NCI-H2081 treated with DMSO at 0.1 percent for 48 hours (cell line): ENCODE results near the gene BRD1.
"Not testable (repeated sequence)": the region's sequence is repeated elsewhere in the genome, so short reads cannot be mapped to it uniquely, and the experiment has no call there.

ENCODE experiments used
- DNase-seq: peaks from one replicate; lab custom pipeline; 2025; lab: John Stamatoyannopoulos, UW

Gene BRD1

DNA sequence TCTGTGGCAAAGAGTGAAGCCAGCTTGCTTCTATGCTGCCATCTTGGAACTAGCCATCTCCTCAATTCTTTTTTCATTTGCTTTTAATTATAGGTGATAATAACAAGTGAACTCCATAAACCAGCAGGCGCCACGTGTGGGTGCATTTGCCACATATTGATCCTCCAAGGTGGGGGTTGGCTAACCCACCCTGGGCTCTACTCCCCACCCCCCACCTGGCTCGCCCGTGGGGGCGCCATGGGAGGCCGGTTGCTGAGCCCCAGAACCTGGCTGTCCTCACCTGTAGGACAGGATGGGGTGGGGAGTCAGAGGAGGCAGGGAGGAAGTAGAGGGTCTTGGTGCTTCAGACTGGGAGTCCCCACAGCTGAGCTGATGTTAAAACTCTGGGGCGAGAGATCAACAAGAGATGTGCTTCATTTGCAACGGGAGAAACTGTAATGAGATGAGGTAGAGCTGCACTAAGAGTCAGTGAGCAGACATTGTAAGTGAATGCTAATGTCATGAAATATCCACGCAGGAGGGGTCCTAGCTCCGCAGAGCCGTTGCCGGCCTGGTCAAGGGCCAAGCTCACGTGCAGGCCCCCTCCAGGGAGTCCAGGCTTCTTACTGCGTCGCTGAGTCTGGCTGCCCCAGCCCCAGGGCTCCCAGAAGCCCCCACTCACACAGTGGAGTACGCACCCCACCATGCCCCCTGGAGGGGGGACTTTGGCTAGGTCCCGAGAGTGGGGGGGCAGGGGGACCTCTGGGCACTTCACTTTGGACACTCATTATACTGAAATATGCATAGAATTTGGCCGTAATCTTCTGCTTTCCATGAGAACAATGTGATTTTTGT is 59.4 kb downstream of the BRD1 start:
- DNase-seq, result no peak

DNA sequence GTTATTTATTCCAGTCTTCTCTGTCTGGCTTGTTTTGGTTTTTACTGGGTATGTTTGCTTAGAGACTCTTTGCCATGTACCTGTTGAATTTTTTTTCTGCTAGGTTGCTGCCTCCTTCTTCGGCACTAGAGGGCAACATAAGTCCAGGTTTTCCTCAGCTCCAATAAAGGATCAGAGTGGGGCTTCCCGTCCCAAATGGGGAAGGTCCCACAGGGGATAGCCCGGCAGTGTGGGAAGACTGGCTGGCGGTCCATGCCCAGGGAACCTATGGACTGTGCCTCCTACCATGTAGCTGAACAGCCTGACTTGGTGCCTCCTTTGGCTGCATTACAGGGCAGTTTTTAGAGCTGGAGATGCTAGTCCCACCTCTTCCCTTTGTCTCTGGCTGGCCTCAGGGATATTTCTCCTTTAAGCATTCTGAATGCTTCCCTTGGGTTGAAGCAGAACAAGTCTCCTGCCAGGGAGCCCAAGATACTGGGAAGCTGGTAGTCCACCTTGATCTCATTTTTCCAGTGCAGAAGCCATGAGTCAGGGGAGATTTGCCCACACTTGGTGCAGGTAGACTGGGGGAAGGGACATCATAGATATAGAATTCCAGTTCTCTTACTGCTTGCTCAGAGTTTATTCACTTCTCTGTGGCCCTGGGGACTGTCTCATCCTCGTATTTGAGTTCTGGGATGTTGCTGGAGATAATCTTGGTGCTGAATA is 60.2 kb downstream of the BRD1 start:
- no peak for DNase-seq

DNA sequence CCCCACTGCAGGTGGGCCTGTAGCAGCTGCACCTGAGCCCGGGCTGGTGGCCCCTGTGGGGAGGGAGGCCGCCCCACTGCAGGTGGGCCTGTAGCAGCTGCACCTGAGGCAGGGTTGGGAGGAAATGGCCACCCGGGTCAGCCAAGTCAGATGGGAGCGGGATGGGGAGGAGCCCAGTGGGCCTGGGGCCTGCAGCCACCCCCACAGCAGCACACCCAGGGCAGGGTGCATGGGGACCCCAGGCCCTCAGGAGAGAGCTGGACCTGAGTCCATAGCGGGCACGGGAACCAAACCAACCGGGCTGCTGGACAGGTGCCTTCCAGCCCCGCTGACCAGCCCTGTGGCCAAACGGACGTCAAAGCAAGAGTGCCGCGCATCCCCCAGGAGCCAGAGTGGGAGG is 61.7 kb downstream of the BRD1 start:
- no peak for DNase-seq

DNA sequence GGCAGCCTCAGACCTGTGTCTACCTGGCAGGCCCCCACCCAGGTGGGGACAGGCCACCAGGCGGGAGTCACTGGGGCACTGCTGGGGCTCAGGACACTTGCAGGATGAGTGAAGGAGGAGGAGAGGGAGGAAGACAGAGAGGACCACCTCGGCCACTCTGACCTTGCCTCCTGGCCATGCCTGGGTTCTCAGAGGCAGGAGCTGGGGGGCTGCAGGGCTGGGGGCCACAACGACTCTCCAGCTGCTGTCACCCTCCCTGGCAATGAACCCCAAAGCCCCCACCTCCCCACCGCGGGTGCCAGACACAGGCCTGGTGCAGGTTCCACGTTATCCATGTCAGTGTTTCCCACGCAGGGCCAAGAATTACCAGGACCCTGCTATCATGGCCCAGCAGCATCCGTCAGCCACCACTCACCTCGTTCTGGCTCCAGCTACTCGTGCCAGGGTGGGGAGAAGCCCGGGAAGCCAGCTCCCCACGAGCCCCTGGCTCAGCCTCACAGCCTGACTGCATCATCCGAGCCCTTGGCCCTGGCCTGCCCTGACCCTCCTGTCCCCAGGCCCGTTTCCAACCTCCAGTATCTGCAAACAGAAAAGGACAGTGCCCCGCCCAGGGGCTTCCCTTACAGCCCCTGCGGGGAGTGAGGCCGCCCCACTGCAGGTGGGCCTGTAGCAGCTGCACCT is 62.4 kb downstream of the BRD1 start:
- DNase-seq, result no peak

DNA sequence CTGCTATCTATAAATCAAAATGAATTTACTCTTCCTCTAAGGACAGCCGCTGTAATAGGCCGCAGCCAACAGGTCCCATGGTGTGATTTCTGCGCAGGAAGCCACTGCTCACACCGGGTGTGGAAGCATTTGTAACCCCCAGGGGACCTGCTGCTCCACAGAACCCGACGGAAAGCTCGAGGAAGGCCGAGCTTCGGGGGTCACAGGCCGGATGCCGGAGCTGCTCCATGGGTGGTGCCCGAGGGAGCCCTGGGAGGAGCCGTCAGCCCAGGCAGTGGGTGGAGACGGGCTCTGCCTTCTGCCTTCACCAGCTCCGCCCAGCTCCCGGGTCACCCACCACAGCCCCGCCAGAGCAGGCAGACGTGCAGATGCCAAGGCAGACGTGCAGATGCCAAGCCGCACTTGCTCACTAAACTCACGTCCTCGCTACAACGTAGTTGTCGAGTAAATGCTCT is 63.5 kb downstream of the BRD1 start:
- DNase-seq, result no peak

DNA sequence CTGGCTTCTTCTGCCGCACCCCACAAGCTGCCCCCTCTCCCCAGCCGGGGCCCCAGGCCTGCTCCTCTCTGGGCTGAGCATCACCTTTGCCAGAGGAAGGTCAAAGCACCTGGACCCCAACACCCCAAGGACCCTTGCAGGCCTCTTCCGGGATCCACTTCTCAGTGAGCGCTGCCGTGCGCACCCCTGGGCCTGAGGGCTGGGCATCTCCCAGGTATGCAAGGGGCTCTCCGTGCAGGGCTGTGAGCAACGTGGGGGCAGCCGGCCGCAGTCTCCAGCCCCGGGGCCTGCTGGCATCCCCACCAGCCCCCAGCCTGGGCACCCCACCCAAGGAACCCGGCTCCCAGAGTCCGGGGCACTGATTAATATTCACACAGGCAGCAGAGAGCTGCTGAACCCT is 64.0 kb downstream of the BRD1 start:
- no peak for DNase-seq

DNA sequence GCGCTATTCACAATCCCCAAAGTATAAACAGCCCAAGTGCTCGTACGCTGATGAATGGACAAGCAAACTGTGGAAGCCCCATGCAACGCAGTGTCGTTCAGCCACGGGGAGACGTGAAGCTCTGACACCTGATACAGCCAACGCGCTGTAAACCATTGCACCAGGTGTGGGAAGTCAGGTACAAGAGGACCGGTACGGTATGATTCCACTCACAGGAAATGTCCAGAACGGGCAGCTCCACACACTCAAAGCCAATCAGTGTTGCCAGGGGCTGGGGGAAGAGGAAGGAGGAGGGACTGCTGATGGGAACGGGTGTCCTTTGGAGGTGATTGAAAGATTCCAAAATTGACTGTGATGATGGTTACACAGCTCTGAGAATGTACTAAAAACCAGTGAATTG is 64.5 kb downstream of the BRD1 start:
- no peak for DNase-seq

DNA sequence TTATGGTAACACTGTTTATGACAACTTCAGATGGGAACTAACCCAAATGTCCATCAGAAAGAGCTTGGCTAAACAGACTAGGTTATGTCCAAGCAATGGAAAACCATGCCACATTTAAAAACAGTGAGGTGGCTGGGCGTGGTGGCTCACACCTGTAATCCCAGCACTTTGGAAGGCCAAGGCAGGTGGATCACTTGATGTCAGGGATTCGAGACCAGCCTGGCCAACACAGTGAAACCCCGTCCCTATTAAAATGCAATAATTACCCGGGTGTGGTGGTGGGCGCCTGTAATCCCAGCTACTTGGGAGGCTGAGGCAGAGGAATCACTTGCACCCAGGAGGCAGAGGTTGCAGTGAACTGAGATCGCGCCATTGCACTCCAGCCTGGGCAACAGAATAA is 65.1 kb downstream of the BRD1 start:
- not testable (repeated sequence) for DNase-seq

DNA sequence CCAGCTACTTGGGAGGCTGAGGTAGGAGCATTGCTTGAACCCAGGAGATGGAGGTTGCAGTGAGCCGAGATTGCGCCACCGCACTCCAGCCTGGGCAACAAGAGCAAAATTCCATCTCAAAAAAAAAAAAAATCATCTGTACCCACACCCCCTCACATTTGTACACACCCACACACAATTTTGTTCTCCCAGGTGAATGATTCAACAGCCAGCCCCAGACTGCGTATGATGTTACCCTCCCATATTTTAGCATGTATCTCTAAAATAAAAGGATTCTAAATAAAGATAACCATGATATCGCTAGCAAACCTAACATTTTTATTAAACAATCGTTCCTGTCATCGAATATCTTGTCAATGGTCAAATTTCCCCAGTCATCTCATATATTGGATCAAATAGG is 65.8 kb downstream of the BRD1 start:
- DNase-seq, result no peak

DNA sequence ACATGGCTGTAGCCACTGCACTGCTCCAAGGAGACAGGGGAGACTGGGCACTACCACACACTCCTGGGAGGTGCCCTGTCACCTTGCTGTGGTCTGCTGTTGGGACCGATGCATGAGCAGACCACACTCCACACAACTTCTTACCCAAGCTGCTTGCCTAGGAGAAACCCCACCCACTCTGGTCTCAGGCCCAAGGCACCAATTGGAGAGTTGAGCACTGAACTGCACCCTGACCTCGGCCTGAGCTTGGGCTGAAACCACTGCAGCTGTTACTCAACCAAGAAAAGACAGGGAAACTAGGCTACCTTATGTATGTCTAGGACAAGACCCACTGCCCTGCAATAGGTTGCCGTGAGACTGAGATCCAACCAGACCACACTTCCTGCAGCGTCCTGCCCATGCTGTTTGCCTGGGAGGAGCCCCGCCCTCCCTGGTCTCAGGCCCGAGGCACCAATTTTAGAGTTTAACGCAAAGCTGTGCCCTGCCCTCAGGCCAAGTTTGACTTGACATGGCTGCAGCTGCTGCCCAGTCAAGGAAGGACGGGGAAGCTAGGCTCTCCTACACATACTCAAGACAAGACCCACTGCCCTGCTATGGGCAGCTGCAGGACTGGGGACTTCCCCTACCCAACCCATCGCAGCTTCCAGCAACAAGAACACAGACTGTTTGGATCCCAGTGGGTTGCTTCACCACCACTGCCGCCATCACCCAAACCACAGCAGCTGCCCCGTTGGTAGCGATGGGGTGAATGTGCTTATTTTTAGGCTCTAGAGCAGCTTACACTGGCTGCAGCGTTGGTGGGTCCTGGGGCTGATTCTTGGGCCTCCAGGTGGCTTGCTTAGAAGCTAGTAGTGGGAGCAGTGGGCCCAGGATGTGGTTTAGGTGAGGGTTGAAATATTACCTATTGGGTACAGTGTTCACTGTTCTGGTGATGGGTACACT is 66.8 kb downstream of the BRD1 start:
- no peak for DNase-seq

DNA sequence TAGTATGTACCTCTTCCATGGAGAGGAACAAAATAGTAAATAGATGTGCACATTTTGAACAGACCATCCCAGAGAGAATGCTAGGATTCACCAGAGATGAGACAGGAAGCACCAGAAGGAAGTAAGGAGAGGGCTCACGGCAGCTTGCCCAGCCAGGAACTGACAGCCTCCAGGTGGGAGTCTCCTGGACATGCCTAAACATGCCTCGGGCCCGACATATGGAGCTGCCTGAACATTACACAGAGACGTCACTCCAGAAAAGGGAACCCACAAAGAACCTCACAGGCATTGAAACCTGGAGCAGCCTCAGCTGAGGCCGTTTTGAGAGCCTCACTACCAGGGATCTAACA is 67.4 kb downstream of the BRD1 start:
- no peak for DNase-seq

DNA sequence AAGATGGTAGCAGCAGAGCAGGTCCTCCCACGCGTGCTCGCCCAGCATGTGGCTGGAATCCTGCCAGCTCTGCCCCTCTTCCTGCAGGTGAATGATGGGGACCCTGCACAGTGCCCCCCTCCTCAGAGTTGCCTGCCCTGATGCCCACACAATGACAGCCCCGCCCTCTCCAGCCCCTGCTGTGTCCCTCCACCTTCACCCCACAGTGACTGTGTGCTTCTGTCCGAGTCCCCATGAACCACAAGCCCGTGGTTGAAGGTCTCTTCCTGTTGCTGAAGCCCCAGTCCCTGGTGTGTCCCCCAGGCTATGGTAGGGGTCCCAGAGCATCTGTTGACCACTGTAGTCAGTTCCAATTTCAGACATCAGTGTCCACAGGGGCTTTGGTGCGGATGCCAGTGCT is 71.0 kb downstream of the BRD1 start:
- no peak for DNase-seq

DNA sequence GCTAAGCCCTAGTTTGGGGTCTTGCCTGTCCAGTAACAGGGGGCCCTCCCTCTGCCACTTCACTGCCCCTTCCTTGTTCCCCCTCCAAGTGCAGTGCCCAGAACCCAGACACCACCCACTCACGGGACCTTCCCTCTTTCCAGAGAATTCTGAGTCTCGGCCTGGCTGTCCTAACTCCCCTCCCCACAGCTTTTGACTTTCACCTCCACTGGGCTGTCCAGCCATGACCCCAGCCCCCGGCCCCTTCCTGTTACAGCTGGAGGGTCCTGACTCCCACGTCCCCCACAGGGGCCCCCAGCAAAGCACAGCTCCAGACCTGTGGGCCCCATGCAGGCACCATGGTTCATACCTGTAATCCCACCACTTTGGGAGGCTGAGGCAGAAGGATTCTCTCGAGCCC is 71.5 kb downstream of the BRD1 start:
- no peak for DNase-seq

DNA sequence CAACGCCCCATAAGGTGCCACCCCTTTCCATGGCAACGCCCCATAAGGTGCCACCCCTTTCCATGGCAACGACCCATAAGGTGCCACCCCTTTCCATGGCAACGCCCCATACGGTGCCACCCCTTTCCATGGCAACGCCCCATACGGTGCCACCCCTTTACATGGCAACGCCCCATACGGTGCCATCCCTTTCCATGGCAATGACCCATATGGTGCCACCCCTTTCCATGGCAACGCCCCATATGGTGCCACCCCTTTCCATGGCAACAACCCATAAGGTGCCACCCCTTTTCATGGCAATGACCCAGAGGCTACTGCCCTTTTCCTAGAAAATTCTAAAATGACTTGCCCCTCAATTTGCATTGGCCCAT is 72.1 kb downstream of the BRD1 start:
- DNase-seq, result no peak

DNA sequence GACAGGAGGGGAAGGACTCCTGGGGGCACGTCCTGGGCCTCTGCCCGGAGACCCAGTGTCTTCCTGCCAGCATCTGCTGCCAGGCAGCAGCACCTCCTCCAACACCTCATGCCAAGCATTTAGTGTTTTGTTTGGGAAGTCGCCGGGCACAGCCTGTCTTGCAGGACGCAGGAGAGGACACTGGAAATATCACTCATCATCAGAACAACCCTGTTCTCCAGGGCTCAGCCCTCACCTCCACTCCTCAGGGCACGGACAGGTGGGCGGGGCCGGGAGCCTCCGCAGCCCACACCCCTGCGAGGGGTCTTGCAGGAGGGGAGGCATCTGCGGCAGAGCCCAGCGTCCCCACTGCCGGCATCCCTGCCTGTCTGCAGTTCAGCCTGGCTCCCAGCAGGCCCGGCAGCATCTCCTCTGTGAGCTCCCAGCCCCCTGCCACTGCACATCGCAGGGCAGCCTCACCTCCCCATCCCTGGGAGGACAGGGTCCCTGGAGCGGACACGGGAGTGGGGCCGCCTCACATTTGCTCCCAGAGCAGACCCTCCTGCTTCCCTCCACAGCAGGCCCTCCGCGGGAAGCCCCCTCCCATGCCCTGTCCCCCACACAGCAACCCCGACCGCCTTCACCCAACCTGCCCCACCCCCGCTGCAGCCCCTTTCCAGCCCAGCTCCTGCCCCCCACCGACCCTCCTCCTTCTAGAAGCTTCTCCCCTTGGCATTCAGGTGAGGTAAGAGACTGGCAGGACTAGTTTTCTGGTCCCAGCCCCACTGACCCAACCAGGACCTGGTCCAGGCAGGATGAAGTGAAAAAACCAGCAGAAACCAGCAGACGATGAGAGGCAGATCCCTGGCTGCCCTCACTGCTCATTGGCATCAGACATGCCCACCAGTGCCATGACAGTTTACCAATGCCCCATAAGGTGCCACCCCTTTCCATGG is 72.7 kb downstream of the BRD1 start:
- no peak for DNase-seq

DNA sequence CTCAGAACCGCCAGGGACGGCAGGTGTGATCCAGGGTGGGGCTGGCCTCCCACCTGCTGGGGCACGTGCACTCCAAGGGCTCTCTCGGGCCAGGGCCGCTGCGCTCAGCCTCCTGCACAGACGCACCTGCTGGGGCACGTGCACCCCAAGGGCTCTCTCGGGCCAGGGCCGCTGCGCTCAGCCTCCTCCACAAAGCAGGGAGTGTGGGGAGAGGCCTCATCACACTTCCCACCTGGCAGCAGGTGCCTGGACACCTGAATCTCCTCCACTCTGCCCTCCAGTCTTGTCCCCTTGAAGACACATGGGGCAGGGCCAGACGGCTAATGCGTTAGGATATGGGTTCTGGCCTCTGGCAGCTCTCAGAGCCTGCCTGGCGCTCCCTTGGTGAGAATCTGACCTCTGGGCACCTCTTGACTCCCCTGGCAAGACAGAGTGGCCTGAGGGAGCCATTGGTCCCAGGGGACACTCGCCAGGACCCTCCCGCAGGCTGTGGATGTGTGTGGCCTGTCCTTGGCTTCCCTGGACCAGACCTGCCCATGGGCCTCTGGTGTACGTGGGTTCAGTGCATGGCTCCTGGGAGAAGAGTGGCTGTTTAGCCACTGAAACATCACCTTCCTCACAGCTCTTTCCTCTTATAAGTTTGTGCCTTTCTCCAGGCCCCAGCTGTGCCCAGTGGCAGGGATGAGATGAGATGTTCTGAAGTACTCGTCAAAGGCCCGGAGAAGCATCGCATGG is 73.5 kb downstream of the BRD1 start:
- no peak for DNase-seq

DNA sequence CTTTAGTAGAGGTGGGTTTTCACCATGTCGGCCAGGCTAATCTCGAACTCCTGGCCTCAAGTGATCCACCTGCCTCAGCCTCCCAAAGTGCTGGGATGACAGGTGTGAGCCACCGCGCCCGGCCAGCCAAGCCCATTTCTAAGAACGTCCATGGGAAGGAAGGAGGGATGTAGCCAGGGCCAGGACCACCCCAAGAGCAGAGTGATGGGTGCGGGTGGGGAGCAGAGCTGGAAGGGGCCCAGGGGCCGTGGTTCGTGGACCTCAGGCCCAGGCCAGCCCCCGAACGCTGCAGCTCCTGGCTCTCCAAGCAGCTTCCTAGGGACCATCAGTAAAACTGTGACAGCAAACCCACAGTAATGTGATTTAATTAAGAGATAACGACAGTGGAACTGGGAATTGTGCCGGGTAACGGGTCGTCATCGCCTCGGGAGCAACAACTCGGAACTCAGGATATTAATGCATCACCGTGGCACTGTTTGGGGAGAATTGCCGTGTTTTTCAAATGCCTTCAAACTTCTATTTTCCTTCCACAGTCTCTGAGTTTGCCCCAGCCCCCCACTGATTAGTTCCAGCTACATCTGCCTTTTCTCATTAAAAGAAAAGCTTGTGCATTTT is 74.3 kb downstream of the BRD1 start:
- DNase-seq, result no peak

DNA sequence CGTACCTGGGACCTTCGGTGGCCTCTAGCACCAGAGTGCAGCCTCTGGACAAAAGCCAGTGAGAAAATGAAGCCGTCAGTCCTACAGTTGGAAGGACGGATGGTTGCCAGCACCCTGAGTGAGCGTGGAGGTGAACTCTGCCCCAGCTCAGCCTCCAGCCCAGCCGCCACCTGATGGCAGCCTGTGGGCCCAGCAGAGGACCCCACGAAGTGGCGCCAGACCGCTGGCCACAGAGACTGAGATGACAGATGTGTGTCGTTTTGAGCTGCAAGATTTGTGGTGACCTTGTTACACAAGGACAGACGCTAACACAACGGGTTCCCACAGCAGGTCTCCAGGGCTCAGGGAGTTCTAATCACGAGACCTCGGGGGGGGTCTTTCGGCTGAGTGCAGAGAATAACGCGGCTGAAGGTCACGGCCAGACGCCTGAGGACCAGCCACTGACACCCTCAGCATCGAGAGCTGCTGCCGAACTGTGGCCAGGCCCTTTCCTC is 75.0 kb downstream of the BRD1 start:
- DNase-seq, result no peak

DNA sequence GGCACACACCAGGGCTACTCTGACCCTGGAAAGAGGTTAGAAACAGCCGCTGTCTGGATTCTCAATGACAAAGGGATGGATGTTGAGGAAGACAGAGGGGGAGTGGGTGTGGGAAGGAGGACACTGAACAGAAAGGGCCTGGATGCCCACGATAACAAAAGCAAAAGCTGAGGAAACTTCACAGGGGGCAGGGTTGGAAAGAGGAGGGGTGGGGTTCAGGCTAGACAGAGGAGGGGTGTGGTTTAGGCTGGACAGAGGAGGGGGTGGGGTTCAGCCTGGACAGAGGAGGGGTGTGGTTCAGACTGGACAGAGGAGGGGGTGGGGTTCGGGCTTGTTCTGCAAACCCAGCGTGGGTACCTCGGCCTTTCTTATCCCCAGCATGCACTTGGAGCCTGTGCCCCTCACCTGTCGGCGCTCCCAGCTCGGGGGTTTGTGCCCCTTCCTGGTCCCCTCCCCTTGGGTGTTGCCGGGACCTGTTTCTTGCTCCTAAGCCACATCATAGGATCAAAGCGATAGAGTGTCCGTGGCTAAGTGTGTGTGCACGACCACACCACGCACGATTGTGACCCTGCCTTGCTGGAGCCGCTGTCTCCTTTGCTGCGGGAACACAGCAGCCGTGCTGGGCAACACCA is 75.6 kb downstream of the BRD1 start:
- no peak for DNase-seq
